ENCODE data around the gene AKNAD1.

The AKNAD1 gene

GRCh38 chr1:108777839-108778238 is 79.1 kb downstream of the AKNAD1 start:
- no peak overlapping the region for H3K9ac ChIP-seq (ENCODE audit: insufficient read length)
- no peak overlapping the region for H3K4me3 ChIP-seq
- H3K27ac ChIP-seq, result no peak overlapping the region
- TF ChIP-seq POLR2AphosphoS5 (IDR thresholded peaks at IDR 0.05; ENCODE audit: borderline replicate concordance, low read depth, low read length) (no peak), FOXP2 (optimal IDR thresholded peaks at IDR 0.05; ENCODE audit: control extremely low read depth, extremely low read length, insufficient read depth) (no peak), EZH2 (IDR thresholded peaks at IDR 0.05) (no peak)
- H3K9me3 ChIP-seq (ENCODE audit: low read depth, low read length), result no peaks in the 10 kb centered on the region
- H3K36me3 ChIP-seq (ENCODE audit: insufficient read depth, low read length), result peaks cover 38% of the 10 kb centered on the region
- no peak for DNase-seq (ENCODE audit: low read depth, low spot score)

GRCh38 chr1:108767708-108768107 is 89.2 kb downstream of the AKNAD1 start:
- Histone ChIP-seq H3K27ac (no peak overlapping the region), H3K9me3 (ENCODE audit: low read depth, low read length) (no peaks in the 10 kb centered on the region), H3K36me3 (ENCODE audit: insufficient read depth, low read length) (peaks cover 12% of the 10 kb centered on the region), H3K9ac (ENCODE audit: insufficient read length) (no peak overlapping the region), H3K4me3 (no peak overlapping the region)
- no peak for TF ChIP-seq EZH2 (IDR thresholded peaks at IDR 0.05)
- no peak for TF ChIP-seq POLR2AphosphoS5 (IDR thresholded peaks at IDR 0.05; ENCODE audit: borderline replicate concordance, low read depth, low read length)
- TF ChIP-seq FOXP2 (optimal IDR thresholded peaks at IDR 0.05; ENCODE audit: control extremely low read depth, extremely low read length, insufficient read depth), result no peak
- no peak for DNase-seq (ENCODE audit: low read depth, low spot score)

- H3K4me3 ChIP-seq, result no peak overlapping the region
- DNase-seq (ENCODE audit: low read depth, low spot score), result no peak
- H3K9ac ChIP-seq (ENCODE audit: insufficient read length), result no peak overlapping the region
- TF ChIP-seq EZH2 (IDR thresholded peaks at IDR 0.05), result no peak
- no peak for TF ChIP-seq POLR2AphosphoS5 (IDR thresholded peaks at IDR 0.05; ENCODE audit: borderline replicate concordance, low read depth, low read length)
- no peak for TF ChIP-seq FOXP2 (optimal IDR thresholded peaks at IDR 0.05; ENCODE audit: control extremely low read depth, extremely low read length, insufficient read depth)
- peaks cover 16% of the 10 kb centered on the region for H3K36me3 ChIP-seq (ENCODE audit: insufficient read depth, low read length)
- no peaks in the 10 kb centered on the region for H3K9me3 ChIP-seq (ENCODE audit: low read depth, low read length)
- H3K27ac ChIP-seq, result no peak overlapping the region
Measured at GRCh38 chr1:108767115-108767514, 89.8 kb downstream of the AKNAD1 start.

Data from SK-N-MC (cell line).